PC-3 (cell line): ENCODE results near the gene CACNA1A. TPM values are rescaled to one million over a fixed set of nuclear protein-coding genes. Genes with fewer than 3 reads are reported as not detected.
A peak's percentile ranks its signal among the peaks of the same experiment; 100 is the strongest.

Experiments
- ATAC-seq: fragments of 200-7000 bp; cut with Tn5 transposase; 2 replicates; pipeline ENCODE4 v1.9.1; 2020; ENCODE audit warnings: mild to moderate bottlenecking, moderate library complexity
- BruUV-seq: library from RNA; stranded (reverse); fragments of 400-500 nt; replicated peaks from 2 replicates; lab custom pipeline; 2021; lab: Mats Ljungman, UMichigan
- CTCF ChIA-PET: fragments of 300-600 bp; sonication (Branson Sonifier 250); formaldehyde crosslinking; loops from one replicate; lab custom pipeline; 2022; ENCODE audit warnings: antibody characterized with exemption; lab: Charles Lee
- POLR2A ChIA-PET: fragments of 300-600 bp; sonication (Branson Sonifier 250); formaldehyde crosslinking; loops from one replicate; lab custom pipeline; 2022; ENCODE audit warnings: antibody characterized with exemption; ENCODE audit not compliant: unreplicated experiment; lab: Charles Lee
- DNase-seq: peaks from one replicate; pipeline ENCODE4 v3.0.0-alpha.2; 2015
- H2AFZ ChIP-seq: fragments of 300-600 bp; sonication (generic); 2 replicates; pipeline ENCODE4 v1.6.0; 2016; ENCODE audit warnings: antibody characterized with exemption, low read length
- H3F3A ChIP-seq: fragments of 300-600 bp; sonication (generic); one replicate; pipeline ENCODE4 v1.6.0; 2017; ENCODE audit warnings: antibody characterized with exemption, low read length, control low read depth, mild to moderate bottlenecking; ENCODE audit not compliant: unreplicated experiment
- H3K27ac ChIP-seq: fragments of 300-600 bp; sonication (generic); 2 replicates; pipeline ENCODE4 v1.5.1; 2016; ENCODE audit warnings: mild to moderate bottlenecking, low read length
- H3K27me3 ChIP-seq: fragments of 300-600 bp; sonication (generic); 2 replicates; pipeline ENCODE4 v1.6.1; 2016; ENCODE audit warnings: low read length, mixed read lengths
- H3K36me3 ChIP-seq: fragments of 300-600 bp; sonication (generic); 2 replicates; pipeline ENCODE4 v1.6.1; 2016; ENCODE audit warnings: low read depth, mixed run types, low read length, mixed read lengths
- H3K4me1 ChIP-seq: fragments of 300-600 bp; sonication (generic); 2 replicates; pipeline ENCODE4 v1.5.1; 2016; ENCODE audit warnings: low read length; ENCODE audit not compliant: insufficient read depth
- H3K4me2 ChIP-seq: fragments of 300-600 bp; sonication (generic); 2 replicates; pipeline ENCODE4 v1.6.0; 2016; ENCODE audit warnings: low read length
- H3K4me3 ChIP-seq: fragments of 300-600 bp; sonication (generic); 2 replicates; pipeline ENCODE4 v1.5.1; 2016; ENCODE audit warnings: mild to moderate bottlenecking, low read length, mixed read lengths
- H3K79me2 ChIP-seq: fragments of 300-600 bp; sonication (generic); 2 replicates; pipeline ENCODE4 v1.6.1; 2017; ENCODE audit warnings: low read length, mixed read lengths
- H3K9ac ChIP-seq: fragments of 300-600 bp; sonication (generic); 2 replicates; pipeline ENCODE4 v1.6.0; 2016; ENCODE audit warnings: mild to moderate bottlenecking, low read length
- H3K9me2 ChIP-seq: fragments of 300-600 bp; sonication (generic); replicated peaks from 2 replicates; pipeline ENCODE4 v1.6.1; 2016; ENCODE audit warnings: mixed run types, low read length, mixed read lengths
- H3K9me3 ChIP-seq: fragments of 300-600 bp; sonication (generic); 2 replicates; pipeline ENCODE4 v1.6.1; 2016; ENCODE audit warnings: low read length, mixed read lengths
- H4K20me1 ChIP-seq: fragments of 300-600 bp; sonication (generic); 2 replicates; pipeline ENCODE4 v1.6.1; 2016; ENCODE audit warnings: low read length, mixed read lengths
- CTCF ChIP-seq: fragments of 300-600 bp; sonication (generic); conservative IDR thresholded peaks from 2 replicates; pipeline ENCODE4 v1.5.1; 2017; ENCODE audit warnings: antibody characterized with exemption, low read depth, mild to moderate bottlenecking, low read length
- EZH2 ChIP-seq: fragments of 300-600 bp; sonication (generic); IDR thresholded peaks from one replicate; pipeline ENCODE4 v1.6.1; 2017; ENCODE audit warnings: antibody characterized with exemption, mild to moderate bottlenecking, low read length; ENCODE audit not compliant: unreplicated experiment
- EZH2phosphoT487 ChIP-seq: fragments of 300-600 bp; sonication (generic); IDR thresholded peaks from 2 replicates; pipeline ENCODE4 v1.6.1; 2018; ENCODE audit warnings: mild to moderate bottlenecking, antibody characterized with exemption, low read length, borderline replicate concordance
- intact Hi-C: fragments of 100-400 bp; cut with micrococcal nuclease; formaldehyde crosslinking; loops from 2 replicates; pipeline ENCODE4 v1.9.0; 2023
- total RNA-seq: library from RNA; depleted of rRNA; stranded (reverse); fragments of >200 nt; gene quantifications from 2 replicates; pipeline ENCODE4 v1.2.3, GENCODE V29; 2014

Gene CACNA1A
- total RNA-seq, 1 experiment from 2014 or later = 0.62 TPM

- H3K4me3 ChIP-seq = no peak overlapping the region
- H3K9me3 ChIP-seq = no peaks in the 10 kb centered on the region
- no peaks in the 10 kb centered on the region for H3K36me3 ChIP-seq
- H3K4me1 ChIP-seq = no peaks in the 10 kb centered on the region; the same call in 1 of the 2 replicates
- no peaks in the 10 kb centered on the region for H3K79me2 ChIP-seq
- intact Hi-C loops = no loop called here
- TF ChIP-seq EZH2phosphoT487 (no peak), CTCF (no peak), EZH2 (no peak)
- no peak overlapping the region for H2AFZ ChIP-seq
- POLR2A ChIA-PET = no interaction called here
- no TSS peak for BruUV-seq
- H3K27ac ChIP-seq = no peak overlapping the region
- H3K4me2 ChIP-seq = no peak overlapping the region
- H3K9me2 ChIP-seq = no peaks in the 10 kb centered on the region
- no peaks in the 10 kb centered on the region for H3K27me3 ChIP-seq
- ATAC-seq (peak; percentile 44; the same call in 1 of the 2 replicates), DNase-seq (peak; percentile 26)
- H3F3A ChIP-seq = no peaks in the 10 kb centered on the region
- H4K20me1 ChIP-seq = no peaks in the 10 kb centered on the region
- CTCF ChIA-PET = no interaction called here
- no peak overlapping the region for H3K9ac ChIP-seq
Measured at GRCh38 chr19:13215572-13216380, 290.5 kb downstream of the CACNA1A start.

GRCh38 chr19:13214036-13214730 lies 292.1 kb downstream of the CACNA1A start:
- CTCF ChIA-PET = no interaction called here

More at GRCh38 chr19:13214036-13214730, 292.1 kb downstream of the CACNA1A start:
- H3K9me3 ChIP-seq = no peaks in the 10 kb centered on the region
- no peaks in the 10 kb centered on the region; the same call in 1 of the 2 replicates for H3K4me1 ChIP-seq
- no peaks in the 10 kb centered on the region for H3F3A ChIP-seq
- no peaks in the 10 kb centered on the region for H3K9me2 ChIP-seq
- DNase-seq (no peak), ATAC-seq (no peak)
- no peak overlapping the region for H3K9ac ChIP-seq
- POLR2A ChIA-PET = no interaction called here
- no peak overlapping the region for H3K27ac ChIP-seq
- no peaks in the 10 kb centered on the region for H3K36me3 ChIP-seq
- intact Hi-C loops = loop anchor here (5.0 kb wide), 1 partner anchor 48 kb away; no protein-coding TSS in a partner anchor
- no TSS peak for BruUV-seq
- no peak overlapping the region for H3K4me3 ChIP-seq
- H3K4me2 ChIP-seq = no peak overlapping the region
- no peaks in the 10 kb centered on the region for H3K27me3 ChIP-seq
- TF ChIP-seq CTCF = no peak
- no peak for TF ChIP-seq EZH2
- TF ChIP-seq EZH2phosphoT487 = no peak
- no peaks in the 10 kb centered on the region for H4K20me1 ChIP-seq
- no peaks in the 10 kb centered on the region for H3K79me2 ChIP-seq
- no peak overlapping the region for H2AFZ ChIP-seq
